HL-60 (cell line): ENCODE data around the gene MGST2.

Experiments
- DNase-seq, 2 experiments: peaks; one replicate each; pipeline ENCODE4 v3.0.0-alpha.2; 2010 to 2020; ENCODE audit warnings: low read depth in 1 of 2, low spot score in 1 of 2
- H3K27ac ChIP-seq: fragments of 250-450 bp; sonication (Bioruptor Pico); replicated peaks from 2 replicates; pipeline ENCODE4 v1.5.1; 2020; ENCODE audit warnings: mild to moderate bottlenecking, moderate library complexity
- H3K27me3 ChIP-seq: fragments of 250-450 bp; sonication (Bioruptor Pico); 2 replicates; pipeline ENCODE4 v1.5.1; 2021; ENCODE audit warnings: mild to moderate bottlenecking, moderate library complexity; ENCODE audit not compliant: insufficient read depth, poor library complexity, severe bottlenecking
- H3K4me3 ChIP-seq: replicated peaks from 2 replicates; pipeline ENCODE4 v1.5.1; 2011; ENCODE audit warnings: mild to moderate bottlenecking, control low read depth, low read length; ENCODE audit not compliant: insufficient read depth
- GABPA ChIP-seq: IDR thresholded peaks from 2 replicates; pipeline ENCODE4 v1.6.1; 2012; ENCODE audit warnings: low read depth
- POLR2AphosphoS5 ChIP-seq: IDR thresholded peaks from 2 replicates; pipeline ENCODE4 v1.6.1; 2012; ENCODE audit warnings: low read depth
- SPI1 ChIP-seq: IDR thresholded peaks from 2 replicates; pipeline ENCODE4 v1.6.1; 2012; ENCODE audit warnings: low read depth, mild to moderate bottlenecking, borderline replicate concordance
- TF ChIP-seq, protein P1 (sequence below): IDR thresholded peaks from one replicate; pipeline ENCODE4 v1.5.1; 2011; ENCODE audit warnings: low read length, control low read depth, inconsistent platforms; ENCODE audit not compliant: insufficient read depth
- TF ChIP-seq, protein P2 (sequence below): IDR thresholded peaks from 2 replicates; pipeline ENCODE4 v1.6.1; 2012; ENCODE audit warnings: low read depth; ENCODE audit not compliant: insufficient replicate concordance

Gene MGST2

DNA sequence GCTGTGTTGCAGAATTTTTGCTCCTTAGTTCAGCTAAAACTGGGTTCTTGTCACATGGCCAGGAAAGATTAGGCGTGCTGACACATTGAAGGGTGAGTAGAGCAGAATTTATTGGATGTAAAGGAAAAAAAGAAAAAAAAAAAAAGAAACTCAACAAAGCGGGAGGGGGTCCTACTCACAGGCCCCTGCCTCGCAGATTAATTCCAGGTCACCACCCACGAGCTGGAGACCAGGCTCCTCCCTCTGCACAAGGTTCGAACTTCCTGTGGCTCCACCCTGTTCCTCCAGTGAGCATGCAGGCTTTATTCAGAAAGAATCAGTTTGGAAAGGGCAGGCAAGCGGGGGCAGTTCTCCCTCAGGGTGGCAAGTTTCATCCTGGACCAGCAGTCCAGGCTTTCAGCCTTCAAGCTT is 17.1 kb downstream of the MGST2 start:
- Histone ChIP-seq H3K4me3 (no peak overlapping the region), H3K27ac (no peak overlapping the region), H3K27me3 (no peaks in the 10 kb centered on the region)
- no peak for DNase-seq
- TF ChIP-seq SPI1 = no peak
- TF ChIP-seq, protein P1, sequence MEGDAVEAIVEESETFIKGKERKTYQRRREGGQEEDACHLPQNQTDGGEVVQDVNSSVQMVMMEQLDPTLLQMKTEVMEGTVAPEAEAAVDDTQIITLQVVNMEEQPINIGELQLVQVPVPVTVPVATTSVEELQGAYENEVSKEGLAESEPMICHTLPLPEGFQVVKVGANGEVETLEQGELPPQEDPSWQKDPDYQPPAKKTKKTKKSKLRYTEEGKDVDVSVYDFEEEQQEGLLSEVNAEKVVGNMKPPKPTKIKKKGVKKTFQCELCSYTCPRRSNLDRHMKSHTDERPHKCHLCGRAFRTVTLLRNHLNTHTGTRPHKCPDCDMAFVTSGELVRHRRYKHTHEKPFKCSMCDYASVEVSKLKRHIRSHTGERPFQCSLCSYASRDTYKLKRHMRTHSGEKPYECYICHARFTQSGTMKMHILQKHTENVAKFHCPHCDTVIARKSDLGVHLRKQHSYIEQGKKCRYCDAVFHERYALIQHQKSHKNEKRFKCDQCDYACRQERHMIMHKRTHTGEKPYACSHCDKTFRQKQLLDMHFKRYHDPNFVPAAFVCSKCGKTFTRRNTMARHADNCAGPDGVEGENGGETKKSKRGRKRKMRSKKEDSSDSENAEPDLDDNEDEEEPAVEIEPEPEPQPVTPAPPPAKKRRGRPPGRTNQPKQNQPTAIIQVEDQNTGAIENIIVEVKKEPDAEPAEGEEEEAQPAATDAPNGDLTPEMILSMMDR = no peak
- TF ChIP-seq, protein P2, sequence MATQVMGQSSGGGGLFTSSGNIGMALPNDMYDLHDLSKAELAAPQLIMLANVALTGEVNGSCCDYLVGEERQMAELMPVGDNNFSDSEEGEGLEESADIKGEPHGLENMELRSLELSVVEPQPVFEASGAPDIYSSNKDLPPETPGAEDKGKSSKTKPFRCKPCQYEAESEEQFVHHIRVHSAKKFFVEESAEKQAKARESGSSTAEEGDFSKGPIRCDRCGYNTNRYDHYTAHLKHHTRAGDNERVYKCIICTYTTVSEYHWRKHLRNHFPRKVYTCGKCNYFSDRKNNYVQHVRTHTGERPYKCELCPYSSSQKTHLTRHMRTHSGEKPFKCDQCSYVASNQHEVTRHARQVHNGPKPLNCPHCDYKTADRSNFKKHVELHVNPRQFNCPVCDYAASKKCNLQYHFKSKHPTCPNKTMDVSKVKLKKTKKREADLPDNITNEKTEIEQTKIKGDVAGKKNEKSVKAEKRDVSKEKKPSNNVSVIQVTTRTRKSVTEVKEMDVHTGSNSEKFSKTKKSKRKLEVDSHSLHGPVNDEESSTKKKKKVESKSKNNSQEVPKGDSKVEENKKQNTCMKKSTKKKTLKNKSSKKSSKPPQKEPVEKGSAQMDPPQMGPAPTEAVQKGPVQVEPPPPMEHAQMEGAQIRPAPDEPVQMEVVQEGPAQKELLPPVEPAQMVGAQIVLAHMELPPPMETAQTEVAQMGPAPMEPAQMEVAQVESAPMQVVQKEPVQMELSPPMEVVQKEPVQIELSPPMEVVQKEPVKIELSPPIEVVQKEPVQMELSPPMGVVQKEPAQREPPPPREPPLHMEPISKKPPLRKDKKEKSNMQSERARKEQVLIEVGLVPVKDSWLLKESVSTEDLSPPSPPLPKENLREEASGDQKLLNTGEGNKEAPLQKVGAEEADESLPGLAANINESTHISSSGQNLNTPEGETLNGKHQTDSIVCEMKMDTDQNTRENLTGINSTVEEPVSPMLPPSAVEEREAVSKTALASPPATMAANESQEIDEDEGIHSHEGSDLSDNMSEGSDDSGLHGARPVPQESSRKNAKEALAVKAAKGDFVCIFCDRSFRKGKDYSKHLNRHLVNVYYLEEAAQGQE = no peak
- TF ChIP-seq POLR2AphosphoS5 = no peak
- no peak for TF ChIP-seq GABPA

DNA sequence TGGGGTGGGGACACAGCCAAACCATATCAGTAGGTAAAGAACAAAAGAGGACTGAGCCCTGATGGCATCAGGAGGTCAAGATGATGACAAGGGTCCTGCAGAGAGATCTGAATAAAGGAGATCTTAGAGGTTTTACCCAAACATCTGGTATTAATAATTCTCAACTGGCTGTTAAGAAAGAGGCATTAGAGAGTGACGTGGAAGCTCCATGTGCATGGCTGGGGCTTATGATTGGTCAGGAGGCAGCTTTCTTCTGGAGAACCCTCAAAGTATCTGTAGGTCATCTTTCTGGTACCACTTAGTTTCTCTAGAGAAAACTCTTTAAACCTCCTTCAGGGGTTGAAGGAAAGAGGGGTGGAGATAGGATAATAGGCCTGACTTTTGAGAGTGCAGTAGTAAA is 18.7 kb downstream of the MGST2 start:
- DNase-seq = no peak
- Histone ChIP-seq H3K27me3 (no peaks in the 10 kb centered on the region), H3K4me3 (no peak overlapping the region), H3K27ac (no peak overlapping the region)
- TF ChIP-seq SPI1 = no peak
- TF ChIP-seq, protein P2 = no peak
- no peak for TF ChIP-seq POLR2AphosphoS5
- TF ChIP-seq, protein P1 = no peak
- TF ChIP-seq GABPA = no peak

DNA sequence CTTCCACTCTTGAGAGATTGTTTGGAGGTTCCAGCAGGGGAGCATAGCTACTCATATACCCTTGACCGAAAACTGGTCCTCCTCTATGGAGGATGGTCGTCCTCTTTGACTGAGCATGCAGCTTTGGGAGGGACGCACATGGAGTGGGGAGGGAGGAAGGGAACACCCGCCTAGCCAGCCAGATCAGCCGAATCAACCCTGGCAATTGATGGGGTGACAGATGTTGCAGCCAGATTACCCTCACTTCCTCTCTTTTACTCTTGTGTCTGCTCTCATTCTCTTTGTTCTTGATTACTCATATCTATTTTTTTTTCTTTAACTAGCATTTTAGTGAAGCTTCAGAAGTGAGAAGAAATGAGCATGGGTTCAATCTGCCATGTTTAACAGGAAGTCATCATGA is 19.6 kb downstream of the MGST2 start:
- H3K27ac ChIP-seq = no peak overlapping the region
- TF ChIP-seq SPI1 = peak; percentile 36; the same call in 1 of the 2 replicates
- TF ChIP-seq POLR2AphosphoS5 = no peak
- no peak for DNase-seq
- no peak overlapping the region for H3K4me3 ChIP-seq
- H3K27me3 ChIP-seq = no peaks in the 10 kb centered on the region

DNA sequence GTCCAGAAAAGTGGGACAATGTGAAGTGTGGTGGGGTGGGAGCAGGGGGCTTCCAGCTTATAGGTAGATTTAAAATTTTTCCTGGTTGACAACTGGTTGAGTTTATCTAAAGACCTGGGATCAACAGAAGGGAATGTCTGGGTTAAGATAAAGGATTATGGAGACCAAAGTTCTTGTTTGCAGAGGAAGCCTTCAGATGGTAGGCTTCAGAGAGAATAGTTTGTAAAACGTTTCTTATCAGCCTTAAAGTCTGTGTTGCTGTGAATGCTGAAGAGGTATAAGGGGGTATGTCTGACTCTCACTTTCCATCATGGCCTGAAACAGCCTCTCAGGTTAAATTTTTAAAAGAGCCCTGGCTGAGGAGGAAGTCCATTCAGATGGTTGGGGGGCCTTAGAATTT is 20.5 kb downstream of the MGST2 start:
- TF ChIP-seq, protein P2 = no peak
- TF ChIP-seq, protein P1 = no peak
- TF ChIP-seq SPI1 = no peak
- no peak for TF ChIP-seq GABPA
- no peak for TF ChIP-seq POLR2AphosphoS5

More for the DNA sequence above, 20.5 kb downstream of the MGST2 start:
- Histone ChIP-seq H3K4me3 (no peak overlapping the region), H3K27me3 (no peaks in the 10 kb centered on the region), H3K27ac (no peak overlapping the region)
- DNase-seq = no peak
